ENCODE data around the gene ZMAT3.
"Not testable (repeated sequence)": the region's sequence is repeated elsewhere in the genome, so short reads cannot be mapped to it uniquely, and the experiment has no call there.

Gene ZMAT3

GRCh38 chr3:179046497-179047353, 24.9 kb downstream of the ZMAT3 start:
- TF ChIP-seq, protein P1, sequence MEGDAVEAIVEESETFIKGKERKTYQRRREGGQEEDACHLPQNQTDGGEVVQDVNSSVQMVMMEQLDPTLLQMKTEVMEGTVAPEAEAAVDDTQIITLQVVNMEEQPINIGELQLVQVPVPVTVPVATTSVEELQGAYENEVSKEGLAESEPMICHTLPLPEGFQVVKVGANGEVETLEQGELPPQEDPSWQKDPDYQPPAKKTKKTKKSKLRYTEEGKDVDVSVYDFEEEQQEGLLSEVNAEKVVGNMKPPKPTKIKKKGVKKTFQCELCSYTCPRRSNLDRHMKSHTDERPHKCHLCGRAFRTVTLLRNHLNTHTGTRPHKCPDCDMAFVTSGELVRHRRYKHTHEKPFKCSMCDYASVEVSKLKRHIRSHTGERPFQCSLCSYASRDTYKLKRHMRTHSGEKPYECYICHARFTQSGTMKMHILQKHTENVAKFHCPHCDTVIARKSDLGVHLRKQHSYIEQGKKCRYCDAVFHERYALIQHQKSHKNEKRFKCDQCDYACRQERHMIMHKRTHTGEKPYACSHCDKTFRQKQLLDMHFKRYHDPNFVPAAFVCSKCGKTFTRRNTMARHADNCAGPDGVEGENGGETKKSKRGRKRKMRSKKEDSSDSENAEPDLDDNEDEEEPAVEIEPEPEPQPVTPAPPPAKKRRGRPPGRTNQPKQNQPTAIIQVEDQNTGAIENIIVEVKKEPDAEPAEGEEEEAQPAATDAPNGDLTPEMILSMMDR (conservative IDR thresholded peaks at IDR 0.05; ENCODE audit: low read length) = no peak
- no peak overlapping the region for H3K4me3 ChIP-seq (ENCODE audit: low read length)
- no peak for DNase-seq (ENCODE audit: low read depth)

DNA sequence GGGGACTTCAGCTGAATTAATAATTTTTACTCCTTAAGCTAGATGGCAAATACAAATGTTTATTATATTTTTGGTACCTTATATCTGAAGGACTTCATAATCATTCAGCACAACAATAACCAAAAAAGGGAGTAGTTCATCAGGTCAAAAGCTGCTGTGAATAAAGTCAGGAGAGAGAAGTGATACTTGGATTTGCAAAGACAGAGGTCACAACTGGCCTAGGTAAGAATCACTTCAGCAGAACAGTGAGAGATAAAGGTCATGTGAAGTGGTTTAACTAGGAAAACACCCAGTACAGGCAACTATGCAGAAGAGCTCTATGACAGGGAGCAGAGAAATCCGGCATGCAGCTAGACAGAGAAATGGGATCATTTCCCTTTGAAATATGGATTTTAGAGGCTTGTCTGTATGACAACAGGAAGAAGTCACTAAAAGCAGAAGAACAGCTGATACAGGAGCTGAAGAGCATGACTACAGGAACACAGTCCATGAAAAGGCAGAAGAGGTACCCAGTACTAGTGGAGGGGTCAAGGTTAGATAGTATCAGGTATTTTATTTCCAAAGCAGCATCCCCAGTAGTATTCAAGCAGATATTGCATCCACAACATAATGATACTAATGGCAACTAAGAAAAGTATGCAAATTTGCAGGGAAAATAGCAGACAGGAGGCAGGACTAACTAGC, 25.7 kb downstream of the ZMAT3 start:
- H3K4me3 ChIP-seq (ENCODE audit: low read length) = no peak overlapping the region

GRCh38 chr3:179038899-179039251, 32.7 kb downstream of the ZMAT3 start:
- H3K4me3 ChIP-seq (ENCODE audit: low read length); DNase-seq (ENCODE audit: low read depth): not testable (repeated sequence)

More for the DNA sequence above, 25.7 kb downstream of the ZMAT3 start:
- no peak for DNase-seq (ENCODE audit: low read depth)
- TF ChIP-seq, protein P1 (conservative IDR thresholded peaks at IDR 0.05; ENCODE audit: low read length) = no peak

- no peak for DNase-seq (ENCODE audit: low read depth)
- TF ChIP-seq, protein P1 (conservative IDR thresholded peaks at IDR 0.05; ENCODE audit: low read length) = no peak
- no peak overlapping the region for H3K4me3 ChIP-seq (ENCODE audit: low read length)
These were observed 33.3 kb downstream of the ZMAT3 start for GRCh38 chr3:179038216-179038898.

DNA sequence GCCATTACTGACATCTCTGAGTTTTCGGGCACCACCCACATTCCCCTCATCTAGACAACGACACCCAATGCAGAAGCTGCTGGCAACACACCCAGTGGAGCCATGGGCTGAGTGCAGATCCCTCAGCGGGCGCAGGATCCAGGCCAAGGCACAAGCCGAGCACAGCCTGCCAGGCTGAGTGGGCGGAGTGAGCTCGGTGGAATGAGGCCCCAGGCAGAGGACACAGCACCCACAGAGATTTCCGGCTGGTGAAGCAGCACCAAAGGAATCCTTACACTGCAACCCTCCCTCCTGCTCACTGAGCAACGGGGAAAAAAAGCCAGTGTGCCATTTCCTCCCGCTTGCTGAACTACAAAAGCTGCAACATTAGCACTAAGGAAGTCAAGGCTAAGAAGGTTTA, 34.3 kb downstream of the ZMAT3 start:
- no peak overlapping the region for H3K4me3 ChIP-seq (ENCODE audit: low read length)
- TF ChIP-seq, protein P1 (conservative IDR thresholded peaks at IDR 0.05; ENCODE audit: low read length) = no peak
- DNase-seq (ENCODE audit: low read depth) = peak; percentile 93

- TF ChIP-seq, protein P1 (conservative IDR thresholded peaks at IDR 0.05; ENCODE audit: low read length) = no peak
- no peak for DNase-seq (ENCODE audit: low read depth)
- no peak overlapping the region for H3K4me3 ChIP-seq (ENCODE audit: low read length)
These were observed 34.8 kb downstream of the ZMAT3 start for GRCh38 chr3:179036626-179037300.

DNA sequence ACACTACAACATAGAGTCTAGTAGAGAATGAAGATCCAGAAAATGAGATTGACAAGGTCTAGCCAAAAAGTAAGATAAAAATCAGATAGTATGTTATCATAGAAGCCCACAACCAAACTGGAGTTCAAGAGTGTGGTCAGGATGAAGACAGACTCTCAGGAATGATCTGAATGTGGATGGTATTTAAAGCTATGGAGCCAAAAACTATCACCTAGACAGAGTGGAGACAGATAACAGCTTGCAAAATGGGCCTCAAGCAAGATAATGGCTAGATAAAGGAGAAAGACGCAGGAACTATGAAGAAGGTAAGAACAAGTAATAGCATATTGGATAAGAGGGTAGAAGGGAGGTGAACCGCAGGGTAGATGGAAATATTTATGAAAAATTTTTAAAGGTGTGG, 35.4 kb downstream of the ZMAT3 start:
- DNase-seq (ENCODE audit: low read depth) = peak; percentile 29
- no peak overlapping the region for H3K4me3 ChIP-seq (ENCODE audit: low read length)
- TF ChIP-seq, protein P1 (conservative IDR thresholded peaks at IDR 0.05; ENCODE audit: low read length) = no peak

Measured in AG10803 (cell line).